Activated naive CD4-positive, alpha-beta T cell treated with anti-CD3 and anti-CD28 coated beads, Interleukin-2, amount 50 U/mL, for 16 hours (primary cell): ENCODE measurements around the gene CRTC1.
"Not testable (repeated sequence)": the region's sequence is repeated elsewhere in the genome, so short reads cannot be mapped to it uniquely, and the experiment has no call there.

Source experiments
- DNase-seq: peaks from one replicate; pipeline ENCODE4 v3.0.0-alpha.2; 2020

CRTC1 gene

GRCh38 chr19:18789883-18790565 lies 106.5 kb downstream of the CRTC1 start:
- peak; percentile 42 for DNase-seq

GRCh38 chr19:18790566-18791314 lies 107.3 kb downstream of the CRTC1 start, which contains the start of gene COMP:
Gene COMP, minus strand, starts transcription at chr19:18791305. Its CDS starts 36 bp downstream, at chr19:18791269.
- no peak for DNase-seq

- no peak for DNase-seq
These were observed 107.8 kb downstream of the CRTC1 start for GRCh38 chr19:18791315-18791678.

DNA sequence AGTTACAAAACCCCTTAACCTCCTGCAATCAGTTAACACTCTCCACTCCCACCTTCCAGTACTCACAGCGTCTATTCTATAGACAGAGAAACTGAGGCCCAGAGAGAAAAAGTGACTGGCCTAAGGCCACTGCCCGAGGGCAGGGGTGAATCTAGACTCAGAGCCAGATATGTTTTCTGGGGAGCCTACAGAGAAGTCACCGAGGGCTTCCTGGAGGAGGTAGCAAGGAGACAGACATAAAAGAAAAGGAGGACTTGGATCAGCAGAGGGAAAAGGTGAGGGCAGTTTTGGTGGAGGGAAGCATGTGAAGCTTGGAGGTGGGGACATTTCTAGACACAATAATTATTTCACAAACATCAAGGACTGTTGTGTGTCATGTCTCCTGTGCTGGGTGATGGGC lies 109.2 kb downstream of the CRTC1 start:
- DNase-seq: no peak

DNA sequence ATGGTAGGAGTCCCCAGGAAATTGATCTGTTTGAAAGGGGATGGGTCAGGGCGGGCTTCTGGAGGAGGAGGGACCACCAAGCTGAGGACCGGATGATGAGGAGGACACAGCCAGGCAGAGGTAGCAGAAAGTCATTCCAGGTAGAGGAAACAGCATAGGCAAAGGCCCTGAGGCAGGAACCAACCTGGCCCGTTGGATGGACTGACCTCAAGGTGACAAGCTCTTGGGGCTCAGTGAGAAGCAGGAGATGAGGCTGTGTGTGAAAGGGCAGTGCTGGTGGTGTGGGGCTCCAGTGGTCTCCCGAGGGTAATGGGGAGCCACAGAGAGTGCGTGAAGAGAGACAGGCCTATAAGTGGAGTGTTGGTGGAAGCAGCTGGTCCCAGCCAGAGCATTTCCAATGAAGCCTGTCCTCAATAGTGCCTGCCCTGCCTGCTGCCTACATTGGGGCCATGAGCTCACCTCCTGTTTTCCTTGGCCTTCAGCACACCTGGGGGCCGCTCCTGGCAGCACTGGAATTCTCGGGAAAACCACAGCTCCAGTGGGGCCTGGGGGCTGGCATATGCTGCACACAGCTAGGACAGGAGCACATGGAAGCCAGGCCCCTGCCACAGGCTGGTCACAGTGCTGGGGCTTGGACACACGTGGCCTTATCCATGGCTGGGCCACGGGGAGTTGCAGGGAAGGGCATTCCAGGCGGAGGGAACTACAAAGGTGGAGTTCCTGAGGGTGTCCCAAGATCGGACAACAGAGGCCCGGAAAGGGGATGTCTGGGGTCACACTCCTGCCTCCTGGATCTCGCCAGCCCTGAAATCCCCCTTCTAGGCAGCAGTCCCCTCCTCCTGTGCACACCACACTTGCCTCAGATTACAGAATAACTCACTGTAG lies 109.9 kb downstream of the CRTC1 start:
- no peak for DNase-seq

DNA sequence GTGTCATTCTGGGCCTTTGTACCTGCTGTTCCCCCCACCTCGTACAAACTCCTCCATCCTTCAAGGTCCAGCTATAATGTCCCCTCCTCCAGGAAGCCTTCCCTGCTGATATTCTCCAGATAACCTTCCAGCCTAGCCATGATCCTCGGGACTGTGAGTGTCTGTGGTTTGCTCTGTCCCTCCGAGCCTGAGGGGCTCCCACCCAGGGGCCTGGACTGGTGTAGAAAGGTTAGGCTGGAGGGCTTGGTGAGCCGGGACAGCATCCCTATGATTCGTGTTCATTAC lies 110.5 kb downstream of the CRTC1 start:
- no peak for DNase-seq

DNA sequence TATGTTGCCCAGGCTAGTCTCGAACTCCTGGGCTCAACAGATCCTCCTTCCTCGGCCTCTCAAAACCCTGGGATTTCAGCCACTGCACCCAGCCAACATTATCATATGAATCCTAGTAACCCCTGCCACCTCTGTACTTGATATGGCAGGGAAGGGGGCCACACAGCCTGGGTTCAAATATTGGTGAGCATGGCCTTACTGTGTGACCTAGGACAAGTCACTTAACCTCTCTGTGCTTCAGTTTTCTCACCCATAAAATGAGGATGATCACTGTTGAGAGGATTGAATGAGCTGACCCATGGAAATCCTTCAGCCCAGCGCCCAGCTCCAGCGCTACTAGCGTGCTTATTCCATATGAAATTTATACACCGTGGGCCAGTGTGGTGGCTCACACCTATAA lies 111.2 kb downstream of the CRTC1 start:
- no peak for DNase-seq

DNA sequence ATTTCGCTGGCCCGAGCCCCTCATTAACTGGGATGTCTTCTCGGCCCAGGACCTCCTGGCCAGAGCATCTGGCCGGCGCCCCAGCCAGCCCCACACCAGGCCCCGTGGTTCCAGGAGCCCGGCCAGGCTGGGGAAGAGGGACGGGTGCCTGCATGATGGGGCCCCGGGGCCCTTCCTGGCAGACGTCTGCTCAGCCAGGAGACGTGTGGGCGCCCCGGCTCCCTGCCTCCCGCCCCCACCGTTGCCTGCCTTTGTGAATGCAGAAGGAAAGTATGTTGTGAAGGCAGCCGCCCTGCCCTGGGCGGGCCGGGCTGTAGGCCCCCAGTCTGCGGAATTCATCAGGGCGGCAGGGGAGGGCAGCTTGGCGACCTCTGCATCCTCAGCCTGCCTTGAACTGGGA lies 112.1 kb downstream of the CRTC1 start:
- no peak for DNase-seq

- DNase-seq: no peak
These were observed 112.8 kb downstream of the CRTC1 start for GRCh38 chr19:18796239-18796638.

- no peak for DNase-seq
These were observed 115.2 kb downstream of the CRTC1 start for GRCh38 chr19:18798384-18799352.

GRCh38 chr19:18799389-18799970 lies 116.0 kb downstream of the CRTC1 start:
- DNase-seq: no peak

DNA sequence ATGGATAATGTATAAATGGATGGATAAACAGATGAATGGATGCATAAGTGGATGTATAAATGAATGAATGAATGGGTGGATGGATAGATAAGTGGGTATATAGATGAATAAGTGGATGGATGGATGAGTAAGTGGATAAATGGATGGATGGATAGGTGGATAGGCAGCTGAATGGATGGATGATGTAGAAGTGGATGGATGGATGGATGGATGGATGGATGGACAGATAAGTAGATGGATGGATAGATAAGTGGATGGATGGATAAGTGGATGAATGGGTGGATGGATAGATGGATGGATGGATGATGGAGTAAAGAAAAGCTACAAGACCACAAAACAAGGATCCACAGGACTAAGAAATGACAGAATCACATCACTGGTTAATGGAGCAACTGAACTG lies 116.6 kb downstream of the CRTC1 start:
- no peak for DNase-seq

- no peak for DNase-seq
These were observed 117.2 kb downstream of the CRTC1 start for GRCh38 chr19:18800636-18801035.

GRCh38 chr19:18802354-18802753 lies 118.9 kb downstream of the CRTC1 start:
- no peak for DNase-seq

- DNase-seq: no peak
These were observed 120.2 kb downstream of the CRTC1 start for GRCh38 chr19:18803550-18804138.

DNA sequence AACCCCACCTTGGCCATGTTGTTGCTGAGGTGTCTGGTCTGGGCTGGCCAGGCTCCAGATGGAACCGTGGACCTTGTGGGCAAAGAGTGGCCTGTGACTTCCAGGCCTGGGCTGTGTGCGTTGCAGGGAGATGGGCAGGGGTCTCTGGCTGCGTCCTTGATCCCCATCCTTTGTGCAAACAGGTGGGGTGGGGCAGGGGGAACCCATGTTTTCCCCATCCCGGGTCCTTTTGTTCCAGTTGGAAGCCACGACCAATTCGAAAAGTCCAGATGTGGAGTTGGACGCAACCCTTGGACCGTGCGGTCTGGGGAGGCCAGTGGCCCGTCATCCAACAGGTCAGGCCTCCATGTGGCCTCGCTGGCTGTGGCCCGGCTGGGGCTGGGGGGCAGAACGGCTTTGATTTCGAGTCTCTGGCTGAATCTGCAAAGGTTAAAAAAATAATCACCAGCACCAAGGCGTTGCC lies 120.7 kb downstream of the CRTC1 start:
- DNase-seq: no peak

GRCh38 chr19:18804643-18805042 lies 121.2 kb downstream of the CRTC1 start:
- no peak for DNase-seq

- no peak for DNase-seq
These were observed 124.4 kb downstream of the CRTC1 start for GRCh38 chr19:18807861-18808331.

- no peak for DNase-seq
These were observed 125.8 kb downstream of the CRTC1 start for GRCh38 chr19:18809149-18809868.

DNA sequence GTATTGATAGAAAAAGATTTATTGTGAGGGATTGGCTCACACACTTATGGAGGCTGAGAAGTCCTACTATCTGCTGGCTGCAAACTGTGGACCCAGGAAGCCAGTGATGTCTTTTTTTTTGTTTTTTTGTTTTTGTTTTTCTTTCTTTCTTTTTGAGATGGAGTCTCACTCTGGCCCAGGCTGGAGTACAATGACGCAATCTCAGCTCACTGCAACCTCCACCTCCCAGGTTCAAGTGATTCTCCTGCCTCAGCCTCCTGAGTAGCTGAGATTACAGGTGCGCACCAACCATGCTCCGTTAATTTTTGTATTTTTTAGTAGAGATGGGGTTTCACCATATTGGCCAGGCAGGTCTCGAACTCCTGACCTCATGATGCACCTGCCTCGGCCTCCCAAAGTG lies 128.2 kb downstream of the CRTC1 start:
- DNase-seq: not testable (repeated sequence)

DNA sequence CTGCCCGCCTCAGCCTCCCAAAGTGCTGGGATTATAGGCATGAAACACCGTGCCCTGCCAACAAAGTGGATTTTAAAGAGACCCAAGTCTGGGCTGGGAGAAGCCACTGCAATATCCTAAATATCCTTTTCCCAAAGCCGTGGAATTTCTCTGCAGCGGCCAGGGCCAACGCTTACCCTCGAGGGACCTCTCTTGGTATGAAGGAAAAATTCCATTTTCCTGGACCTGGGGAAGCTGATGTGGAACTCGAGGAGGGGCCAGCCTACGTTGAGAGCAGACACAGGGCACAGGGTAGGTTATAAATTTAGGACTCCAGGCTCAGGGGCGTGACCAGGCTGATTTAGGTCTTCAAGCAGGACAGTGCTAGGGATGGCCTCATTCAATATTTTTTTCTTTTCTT lies 130.6 kb downstream of the CRTC1 start:
- no peak for DNase-seq
